Activated CD8-positive, alpha-beta T cell treated with anti-CD3 and anti-CD28 coated beads, Interleukin-2, amount 10 ng/mL, durations not matched to agents 7 days and 5 days (primary cell): ENCODE measurements around the gene KCP. TPM values are rescaled to one million over a fixed set of nuclear protein-coding genes. Genes with fewer than 3 reads are reported as not detected.

Experiments used
- ATAC-seq: fragments of 150-1000 bp; cut with Tn5 transposase; one replicate; pipeline ENCODE4 v1.10.0; 2021; ENCODE audit warnings: moderate library complexity
- CTCF ChIA-PET: fragments of 350-600 bp; sonication (Branson Sonifier 250); formaldehyde crosslinking; loops from one replicate; lab custom pipeline; 2021; ENCODE audit warnings: antibody characterized with exemption; lab: Charles Lee
- POLR2A ChIA-PET: fragments of 350-600 bp; sonication (Branson Sonifier 250); formaldehyde crosslinking; loops from one replicate; lab custom pipeline; 2021; ENCODE audit warnings: antibody characterized with exemption; lab: Charles Lee
- DNase-seq: peaks from one replicate; pipeline ENCODE4 v3.0.0-alpha.2; 2020
- H3K27ac Mint-ChIP-seq: one replicate; pipeline ENCODE4 v1.8.0; 2021; ENCODE audit warnings: mild to moderate bottlenecking, mixed read lengths
- H3K27me3 Mint-ChIP-seq: one replicate; pipeline ENCODE4 v1.8.0; 2021; ENCODE audit warnings: low read depth, mixed read lengths
- H3K36me3 Mint-ChIP-seq: one replicate; pipeline ENCODE4 v1.8.0; 2021; ENCODE audit warnings: low read depth, mixed read lengths
- H3K4me1 Mint-ChIP-seq: one replicate; pipeline ENCODE4 v1.8.0; 2021; ENCODE audit warnings: low read depth, mixed read lengths
- H3K4me3 Mint-ChIP-seq: one replicate; pipeline ENCODE4 v1.8.0; 2021; ENCODE audit warnings: mild to moderate bottlenecking, mixed read lengths
- H3K9me3 Mint-ChIP-seq: one replicate; pipeline ENCODE4 v1.8.0; 2022; ENCODE audit warnings: mixed read lengths; ENCODE audit not compliant: insufficient read depth
- total RNA-seq, 2 experiments: library from RNA; stranded (reverse); gene quantifications; one replicate each; pipeline ENCODE4 v1.2.3, GENCODE V29; 2021

The KCP gene
- total RNA-seq = under 1 TPM in 1 of 2 experiments, not detected in 1; 0.21 TPM

DNA sequence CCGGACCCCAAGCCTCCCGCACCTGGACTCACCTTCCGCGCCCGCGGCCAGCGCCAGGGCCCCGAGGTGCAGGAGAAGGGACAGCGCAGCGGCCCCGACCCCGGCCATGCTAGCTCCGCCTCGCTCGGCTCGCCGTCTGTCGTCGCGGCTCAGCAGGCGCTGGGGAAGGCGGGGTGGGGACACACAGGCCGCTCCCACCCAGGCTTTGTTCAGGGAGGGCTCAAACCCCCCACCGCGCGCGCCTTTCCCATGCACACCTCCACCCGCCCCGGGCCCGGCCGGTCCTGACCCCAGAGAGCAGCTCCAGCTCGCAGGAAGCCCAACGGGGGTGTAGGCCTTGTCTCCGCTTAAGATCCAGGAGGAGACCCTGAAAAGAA is at the start of gene KCP:
Gene KCP (minus strand): TSS at position 141 of the 377 bp plus-strand sequence. CDS start 33 bp downstream, at position 108.
- Mint-ChIP-seq H3K4me1 (peaks cover 3% of the 10 kb centered on the region), H3K9me3 (no peaks in the 10 kb centered on the region), H3K27me3 (peaks cover 47% of the 10 kb centered on the region), H3K27ac (no peak within 1 kb of the TSS), H3K36me3 (no peaks in the 10 kb centered on the region), H3K4me3 (no peak within 1 kb of the TSS)
- DNase-seq (no peak), ATAC-seq (no peak)
- POLR2A ChIA-PET = interaction anchor here (0.7 kb wide), 1 partner anchor 144 kb away, joined by 3 read pairs; no protein-coding TSS in a partner anchor
- CTCF ChIA-PET = interaction anchor here (1.0 to 2.4 kb wide), 2 partner anchors 14 to 181 kb away, joined by 3 to 6 read pairs; no protein-coding TSS in a partner anchor

DNA sequence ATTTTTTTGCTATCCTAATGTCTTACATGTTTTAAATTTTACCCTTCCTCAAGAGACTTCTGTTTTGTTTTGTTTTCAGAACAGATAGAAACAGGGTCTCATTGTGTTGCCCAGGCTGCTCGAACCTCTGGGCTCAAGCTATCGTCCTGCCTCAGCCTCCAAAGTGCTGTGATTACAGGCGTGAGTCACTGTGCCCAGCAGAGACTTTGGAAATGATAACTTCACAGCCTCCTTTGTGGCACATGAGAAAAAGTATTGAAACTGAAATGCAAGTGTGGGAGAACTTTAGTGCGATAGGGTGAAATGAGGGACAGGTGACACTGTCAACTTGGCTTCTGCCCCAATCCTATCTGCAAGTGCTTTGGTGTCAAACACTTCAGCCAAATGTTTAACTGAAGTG is 48.8 kb upstream of the KCP start:
- H3K9me3 Mint-ChIP-seq = no peaks in the 10 kb centered on the region
- H3K4me1 Mint-ChIP-seq = peaks cover 11% of the 10 kb centered on the region
- DNase-seq (no peak), ATAC-seq (no peak)
- CTCF ChIA-PET = no interaction called here
- no peak overlapping the region for H3K4me3 Mint-ChIP-seq
- POLR2A ChIA-PET = no interaction called here
- no peaks in the 10 kb centered on the region for H3K27me3 Mint-ChIP-seq
- H3K27ac Mint-ChIP-seq = no peak overlapping the region
- H3K36me3 Mint-ChIP-seq = peaks cover 57% of the 10 kb centered on the region

DNA sequence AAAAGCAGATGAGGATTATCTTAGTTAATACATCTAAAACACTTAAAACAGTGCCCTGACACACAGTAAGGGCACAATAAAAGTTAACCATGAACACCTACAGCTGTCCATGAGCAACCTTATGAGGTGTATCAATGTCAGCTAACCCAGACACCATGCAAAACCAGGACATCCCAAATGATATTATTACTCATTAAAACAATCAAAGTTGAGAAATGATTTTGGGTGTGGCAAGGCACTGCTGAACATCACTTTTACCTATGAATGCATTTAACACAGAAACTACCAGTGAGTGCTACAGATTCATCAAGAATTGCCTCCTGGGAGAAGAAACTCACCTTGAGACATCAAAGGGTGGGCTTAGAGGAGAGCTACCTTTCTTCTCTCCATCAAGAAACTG is 45.5 kb upstream of the KCP start:
- Mint-ChIP-seq H3K4me1 (peaks cover 7% of the 10 kb centered on the region), H3K27ac (no peak overlapping the region), H3K27me3 (no peaks in the 10 kb centered on the region), H3K4me3 (no peak overlapping the region), H3K36me3 (peaks cover 60% of the 10 kb centered on the region), H3K9me3 (no peaks in the 10 kb centered on the region)
- DNase-seq = no peak
- ATAC-seq = no peak
- CTCF ChIA-PET = interaction anchor here (1.0 kb wide), 1 partner anchor 11 kb away, joined by 3 read pairs; no protein-coding TSS in a partner anchor
- POLR2A ChIA-PET = no interaction called here

DNA sequence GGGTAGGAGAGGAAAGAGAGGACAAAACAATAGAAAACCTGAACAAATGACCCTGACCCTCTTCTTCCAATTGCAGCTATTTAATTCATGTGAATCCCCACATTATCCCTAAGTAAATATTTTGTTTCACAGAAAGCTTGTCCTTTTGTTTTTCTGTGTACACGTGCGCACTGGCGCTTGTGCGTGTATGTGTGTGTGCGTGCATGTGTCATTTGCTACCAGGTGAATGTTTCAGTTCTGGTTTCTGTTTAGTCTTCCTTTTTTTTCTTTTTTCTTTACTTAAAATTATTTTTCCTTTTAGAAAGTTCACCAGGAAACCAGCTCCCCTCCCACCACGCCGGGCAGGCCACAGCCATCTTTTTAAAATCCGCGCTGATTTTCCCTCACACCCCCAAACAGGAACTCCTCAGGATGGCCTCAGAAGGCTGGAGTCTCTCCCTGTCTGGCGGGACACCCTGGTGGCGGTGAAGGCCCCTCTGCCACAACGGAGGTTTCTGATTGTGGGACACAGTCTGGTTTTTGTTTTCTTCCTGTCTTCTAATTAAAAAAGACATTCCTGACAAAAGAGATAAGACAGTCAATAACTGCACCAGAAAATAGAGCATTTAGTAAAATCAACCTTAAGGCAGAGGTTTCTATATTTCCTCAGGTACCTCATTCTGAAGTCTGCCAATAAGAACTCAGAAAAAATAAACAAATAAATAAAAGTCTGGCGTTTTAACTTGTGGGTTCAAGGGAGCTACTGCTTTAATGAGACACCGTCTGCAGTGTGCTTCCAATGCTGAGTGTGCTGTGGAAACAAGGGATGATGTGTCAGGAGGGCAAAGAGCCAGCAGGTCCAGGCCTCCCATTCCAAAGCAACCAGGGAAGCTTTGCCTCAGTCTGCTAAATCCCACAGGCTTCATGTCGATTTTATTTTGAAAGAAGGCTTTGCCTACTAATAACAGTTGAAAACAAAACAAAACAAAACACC is 44.6 kb upstream of the KCP start:
- POLR2A ChIA-PET = no interaction called here
- no peak overlapping the region for H3K4me3 Mint-ChIP-seq
- H3K9me3 Mint-ChIP-seq = no peaks in the 10 kb centered on the region
- no peaks in the 10 kb centered on the region for H3K27me3 Mint-ChIP-seq
- DNase-seq = no peak
- CTCF ChIA-PET = interaction anchor here (0.8 to 1.1 kb wide), 3 partner anchors 10 to 64 kb away, joined by 3 read pairs; no protein-coding TSS in a partner anchor
- no peak for ATAC-seq
- peaks cover 7% of the 10 kb centered on the region for H3K4me1 Mint-ChIP-seq
- peaks cover 67% of the 10 kb centered on the region for H3K36me3 Mint-ChIP-seq
- no peak overlapping the region for H3K27ac Mint-ChIP-seq

DNA sequence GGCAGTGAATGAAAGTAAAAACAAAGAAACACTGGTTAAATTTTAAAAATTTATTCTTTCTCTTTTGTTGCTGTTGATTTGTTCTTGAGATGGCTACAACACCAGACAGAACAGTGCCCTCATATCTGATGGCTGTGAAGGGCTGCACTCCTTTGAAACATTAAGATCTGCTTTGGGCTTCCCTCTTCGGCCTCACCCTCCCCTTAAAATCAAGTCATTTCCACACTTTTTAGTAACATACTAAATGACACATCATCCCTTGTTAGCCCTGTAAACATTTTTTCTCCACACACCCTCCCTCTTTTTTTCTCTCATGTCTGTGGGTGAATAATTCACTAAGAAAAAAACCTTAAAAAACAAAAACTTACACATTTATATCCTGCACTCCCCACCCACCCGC is 43.6 kb upstream of the KCP start:
- Mint-ChIP-seq H3K36me3 (peaks cover 62% of the 10 kb centered on the region), H3K9me3 (no peaks in the 10 kb centered on the region), H3K27ac (no peak overlapping the region), H3K4me3 (no peak overlapping the region), H3K4me1 (peaks cover 7% of the 10 kb centered on the region), H3K27me3 (no peaks in the 10 kb centered on the region)
- POLR2A ChIA-PET = no interaction called here
- CTCF ChIA-PET = interaction anchor here (0.8 to 1.1 kb wide), 2 partner anchors 23 to 65 kb away, joined by 3 read pairs; no protein-coding TSS in a partner anchor
- no peak for ATAC-seq
- no peak for DNase-seq

DNA sequence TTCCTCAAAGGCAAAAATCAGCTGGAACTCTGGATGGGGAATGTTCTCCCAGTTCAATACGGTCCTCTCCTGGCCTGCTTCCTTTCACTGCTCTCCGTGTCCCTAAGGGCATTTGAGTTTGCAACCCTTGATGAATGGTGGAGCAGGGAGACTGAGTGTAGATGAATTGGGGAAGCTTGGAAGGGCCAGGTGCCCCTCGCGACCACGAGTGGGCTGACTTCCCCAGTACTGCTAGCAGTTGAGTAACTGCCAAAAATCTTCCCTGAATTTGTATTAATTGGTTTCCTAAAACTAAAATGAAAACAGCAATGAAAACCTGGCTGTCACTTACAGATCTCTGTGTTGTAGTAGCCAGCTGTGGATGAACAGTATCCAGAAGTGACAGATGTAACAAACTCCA is 40.8 kb upstream of the KCP start:
- ATAC-seq (no peak), DNase-seq (no peak)
- Mint-ChIP-seq H3K4me3 (no peak overlapping the region), H3K4me1 (peaks cover 7% of the 10 kb centered on the region), H3K36me3 (peaks cover 43% of the 10 kb centered on the region), H3K27me3 (no peaks in the 10 kb centered on the region), H3K27ac (peak overlapping the region; percentile 33), H3K9me3 (no peaks in the 10 kb centered on the region)
- POLR2A ChIA-PET = interaction anchor here (0.9 to 1.0 kb wide), 2 partner anchors 103 to 172 kb away, joined by 3 to 4 read pairs; no protein-coding TSS in a partner anchor
- CTCF ChIA-PET = interaction anchor here (0.8 kb wide), 1 partner anchor 10 kb away, joined by 3 read pairs; no protein-coding TSS in a partner anchor

DNA sequence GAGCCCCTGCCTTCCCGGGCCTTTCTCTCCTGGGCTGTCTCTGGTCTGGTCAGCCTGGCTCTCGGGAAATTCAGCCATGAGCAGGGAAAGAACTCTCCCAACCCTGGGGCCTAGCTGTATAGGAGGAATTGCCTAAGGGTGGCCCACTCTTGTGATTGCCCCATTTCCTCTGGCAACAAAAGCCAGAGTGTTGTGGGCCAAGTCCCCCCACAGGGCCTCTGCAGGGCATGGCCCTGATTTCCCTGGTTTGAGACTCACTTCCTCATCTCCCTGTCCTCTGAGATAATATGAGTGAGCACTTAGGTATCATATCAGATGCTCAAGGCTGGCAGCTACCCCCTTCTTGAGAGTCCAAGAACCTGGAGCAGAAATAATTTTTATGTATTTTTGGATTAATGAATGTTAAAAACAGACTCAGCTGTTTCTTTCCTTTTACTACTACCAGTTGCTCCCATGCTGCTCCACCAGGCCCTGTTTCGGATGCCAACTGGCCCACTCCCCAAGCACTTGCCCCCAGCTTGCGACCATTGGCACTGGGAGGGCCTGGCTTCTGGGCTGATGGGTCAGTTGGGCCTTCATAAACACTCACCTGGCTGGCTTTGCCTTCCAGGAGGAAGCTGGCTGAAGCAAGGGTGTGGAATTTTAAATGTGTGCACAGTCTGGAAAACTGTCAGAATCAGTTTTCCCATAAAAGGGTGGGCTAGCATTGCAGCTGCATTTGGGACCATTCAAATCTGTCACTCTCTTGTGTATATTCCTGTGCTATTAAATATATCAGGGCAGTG is 38.7 kb upstream of the KCP start:
- CTCF ChIA-PET = no interaction called here
- Mint-ChIP-seq H3K4me1 (peaks cover 7% of the 10 kb centered on the region), H3K4me3 (no peak overlapping the region), H3K36me3 (peaks cover 32% of the 10 kb centered on the region), H3K27ac (no peak overlapping the region), H3K27me3 (no peaks in the 10 kb centered on the region), H3K9me3 (no peaks in the 10 kb centered on the region)
- DNase-seq (no peak), ATAC-seq (no peak)
- POLR2A ChIA-PET = interaction anchor here (0.7 kb wide), 1 partner anchor 142 kb away, joined by 3 read pairs; no protein-coding TSS in a partner anchor

DNA sequence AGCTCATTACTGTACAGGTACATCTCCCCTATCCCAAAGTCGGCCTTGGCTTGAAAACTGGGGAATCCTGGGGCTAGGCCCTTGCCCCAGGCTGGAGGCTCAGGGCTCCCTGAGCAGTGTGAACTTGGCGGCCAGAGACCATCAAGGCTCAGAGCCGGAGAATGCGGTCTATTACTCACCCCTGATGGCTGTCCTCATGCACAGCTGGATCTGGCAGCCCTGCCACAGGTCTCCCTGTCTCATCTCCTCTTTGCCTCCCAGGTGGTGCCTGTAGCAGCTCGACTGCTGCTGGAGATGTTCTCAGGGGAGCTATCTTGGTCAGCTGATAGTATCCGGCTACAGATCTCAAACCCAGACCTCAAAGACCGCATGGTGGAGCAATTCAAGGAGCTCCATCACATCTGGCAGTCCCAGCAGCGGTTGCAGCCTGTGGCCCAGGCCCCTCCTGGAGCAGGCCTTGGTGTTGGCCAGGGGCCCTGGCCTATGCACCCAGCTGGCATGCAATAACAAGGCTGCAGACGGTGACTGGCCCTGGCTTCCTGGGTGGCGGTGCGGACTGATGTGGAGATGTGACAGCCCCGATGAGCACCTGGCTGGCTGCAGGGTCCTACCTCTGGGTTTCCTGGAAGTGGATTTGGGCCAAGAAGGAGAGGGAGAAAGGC is 37.9 kb upstream of the KCP start:
- ChIA-PET POLR2A (interaction anchor here (0.7 to 1.0 kb wide), 2 partner anchors 14 to 143 kb away, joined by 3 read pairs; no protein-coding TSS in a partner anchor), CTCF (interaction anchor here (1.2 to 1.4 kb wide), 2 partner anchors 28 to 491 kb away, joined by 3 read pairs; no protein-coding TSS in a partner anchor)
- H3K9me3 Mint-ChIP-seq = no peaks in the 10 kb centered on the region
- H3K4me3 Mint-ChIP-seq = no peak overlapping the region
- H3K27me3 Mint-ChIP-seq = no peaks in the 10 kb centered on the region
- no peak for DNase-seq
- ATAC-seq = no peak
- no peak overlapping the region for H3K27ac Mint-ChIP-seq
- H3K4me1 Mint-ChIP-seq = peaks cover 7% of the 10 kb centered on the region
- peaks cover 25% of the 10 kb centered on the region for H3K36me3 Mint-ChIP-seq

DNA sequence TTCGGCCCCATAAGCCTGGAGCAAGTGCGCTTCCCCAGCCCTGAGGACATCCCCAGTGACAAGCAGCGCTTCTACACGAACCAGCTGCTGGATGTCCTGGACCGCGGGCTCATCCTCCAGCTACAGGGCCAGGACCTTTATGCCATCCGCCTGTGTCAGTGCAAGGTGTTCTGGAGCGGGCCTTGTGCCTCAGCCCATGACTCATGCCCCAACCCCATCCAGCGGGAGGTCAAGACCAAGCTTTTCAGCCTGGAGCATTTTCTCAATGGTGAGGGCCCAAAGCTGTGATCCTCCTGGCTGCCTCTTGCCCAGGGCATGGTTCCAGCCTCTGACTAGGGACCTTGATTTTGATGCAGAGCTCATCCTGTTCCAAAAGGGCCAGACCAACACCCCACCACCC is 37.3 kb upstream of the KCP start:
- POLR2A ChIA-PET = interaction anchor here (1.0 kb wide), 1 partner anchor 14 kb away, joined by 3 read pairs; no protein-coding TSS in a partner anchor
- no peak for DNase-seq
- Mint-ChIP-seq H3K27ac (no peak overlapping the region), H3K9me3 (no peaks in the 10 kb centered on the region), H3K27me3 (no peaks in the 10 kb centered on the region), H3K4me1 (peaks cover 7% of the 10 kb centered on the region), H3K4me3 (no peak overlapping the region), H3K36me3 (peaks cover 19% of the 10 kb centered on the region)
- CTCF ChIA-PET = interaction anchor here (1.0 to 1.4 kb wide), 5 partner anchors 10 to 491 kb away, joined by 3 to 5 read pairs (median 4); no protein-coding TSS in a partner anchor
- ATAC-seq = no peak

DNA sequence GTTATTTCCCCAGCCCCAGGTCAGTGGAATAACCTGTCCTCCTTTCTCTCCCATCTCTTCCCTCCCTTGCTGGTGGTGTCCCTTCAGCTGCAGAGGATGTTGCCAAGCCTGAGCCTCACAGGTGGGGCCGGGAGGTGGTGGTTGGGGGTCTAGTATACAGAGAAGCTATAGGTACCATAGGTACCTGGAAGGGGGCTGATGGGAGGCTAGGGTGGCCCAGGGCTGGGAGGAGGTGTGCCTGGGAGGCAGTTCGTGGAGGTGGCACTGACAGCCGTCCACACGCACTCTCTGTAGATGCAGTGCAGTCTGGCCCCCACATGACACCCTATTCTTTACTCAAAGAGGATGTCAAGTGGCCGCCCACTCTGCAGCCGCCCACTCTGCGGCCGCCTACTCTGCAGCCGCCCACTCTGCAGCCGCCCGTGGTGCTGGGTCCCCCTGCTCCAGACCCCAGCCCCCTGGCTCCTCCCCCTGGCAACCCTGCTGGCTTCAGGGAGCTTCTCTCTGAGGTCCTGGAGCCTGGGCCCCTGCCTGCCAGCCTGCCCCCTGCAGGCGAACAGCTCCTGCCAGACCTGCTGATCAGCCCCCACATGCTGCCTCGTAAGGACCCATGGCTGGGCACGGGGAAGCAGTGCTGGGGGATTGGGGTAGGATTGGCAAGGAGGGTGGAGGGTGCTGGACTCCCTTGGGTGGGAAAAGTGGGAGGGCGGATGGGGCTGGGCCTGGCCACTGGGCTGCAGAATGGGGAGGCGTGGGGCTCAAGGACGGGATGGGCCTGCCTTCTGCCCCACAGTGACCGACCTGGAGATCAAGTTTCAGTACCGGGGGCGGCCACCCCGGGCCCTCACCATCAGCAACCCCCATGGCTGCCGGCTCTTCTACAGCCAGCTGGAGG is 36.7 kb upstream of the KCP start:
- no peaks in the 10 kb centered on the region for H3K9me3 Mint-ChIP-seq
- CTCF ChIA-PET = interaction anchor here (1.0 to 1.4 kb wide), 5 partner anchors 10 to 492 kb away, joined by 3 to 5 read pairs (median 4); no protein-coding TSS in a partner anchor
- H3K4me1 Mint-ChIP-seq = peaks cover 5% of the 10 kb centered on the region
- POLR2A ChIA-PET = interaction anchor here (1.0 to 1.9 kb wide), 2 partner anchors 13 kb away, joined by 3 to 4 read pairs; no protein-coding TSS in a partner anchor
- ATAC-seq (peak; percentile 31), DNase-seq (no peak)
- peak overlapping the region; percentile 11 for H3K27ac Mint-ChIP-seq
- peaks cover 17% of the 10 kb centered on the region for H3K36me3 Mint-ChIP-seq
- no peak overlapping the region for H3K4me3 Mint-ChIP-seq
- no peaks in the 10 kb centered on the region for H3K27me3 Mint-ChIP-seq
